GM18511 (cell line): ENCODE results near the gene CLEC18A.
"Not testable (repeated sequence)": the region's sequence is repeated elsewhere in the genome, so short reads cannot be mapped to it uniquely, and the experiment has no call there.

Source experiments
- ATAC-seq: cut with Tn5 transposase; IDR thresholded peaks from one replicate; pipeline ENCODE4 v1.9.1; 2021; ENCODE audit warnings: mild to moderate bottlenecking, moderate library complexity; ENCODE audit not compliant: unreplicated experiment

Gene CLEC18A

GRCh38 chr16:69930117-69930776 lies 20.9 kb upstream of the CLEC18A start:
- ATAC-seq: no peak

DNA sequence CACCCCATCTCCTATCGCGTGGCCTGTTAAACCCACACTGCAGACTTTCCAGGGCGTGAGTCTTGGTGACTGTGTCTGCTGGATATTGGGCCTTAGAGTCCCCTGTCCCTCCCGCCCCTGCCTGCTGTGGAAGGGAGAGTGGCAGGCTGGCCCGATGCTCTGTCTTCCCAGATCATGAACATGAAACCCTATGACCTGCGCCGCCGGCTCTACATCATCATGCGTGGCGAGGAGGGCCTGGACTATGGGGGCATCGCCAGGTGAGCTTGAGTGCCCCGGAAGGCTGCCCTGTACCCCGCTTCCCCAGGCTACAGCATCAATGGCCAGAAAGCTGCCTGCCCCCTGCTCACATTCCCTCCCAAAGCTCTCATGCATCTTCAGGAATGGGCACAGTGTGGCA lies 19.5 kb upstream of the CLEC18A start:
- no peak for ATAC-seq

- ATAC-seq: no peak
Measured at GRCh38 chr16:69932228-69932627, 18.9 kb upstream of the CLEC18A start.

DNA sequence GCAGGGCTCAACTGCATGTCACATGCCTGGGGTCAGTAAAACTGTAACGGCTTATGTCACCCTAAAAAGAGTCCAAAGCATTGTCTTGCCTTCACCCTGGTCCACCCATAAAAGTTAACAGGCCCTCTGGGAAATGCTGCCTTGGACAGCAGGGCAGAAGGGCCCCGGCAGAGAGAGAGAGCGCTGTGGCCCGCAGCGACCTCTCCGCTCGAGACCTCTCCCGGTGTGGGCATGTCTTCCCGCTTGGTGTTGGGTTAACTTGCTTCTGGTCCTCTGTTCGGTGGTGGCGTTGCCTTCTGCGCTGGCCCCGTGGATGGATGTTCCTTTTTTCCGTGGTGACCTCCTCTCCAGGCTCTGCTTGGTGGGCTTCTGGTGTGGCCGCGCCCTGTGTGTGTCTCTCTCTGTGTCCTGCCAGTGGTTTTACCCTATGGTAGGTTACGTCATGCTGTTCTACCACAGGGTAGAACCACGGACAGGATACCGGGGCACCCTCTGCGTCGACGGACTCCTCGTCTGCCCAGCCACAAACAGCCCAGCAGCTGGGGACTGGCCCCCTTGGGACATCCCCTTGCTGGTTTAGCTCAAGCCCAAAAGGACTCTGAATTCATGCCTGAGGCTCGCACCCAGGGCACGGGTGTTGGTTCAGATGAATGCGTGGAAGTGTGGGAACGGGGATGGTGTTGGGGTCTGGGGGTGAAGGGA lies 18.3 kb upstream of the CLEC18A start:
- ATAC-seq: no peak

- no peak for ATAC-seq
Measured at GRCh38 chr16:69934044-69934443, 17.1 kb upstream of the CLEC18A start.

DNA sequence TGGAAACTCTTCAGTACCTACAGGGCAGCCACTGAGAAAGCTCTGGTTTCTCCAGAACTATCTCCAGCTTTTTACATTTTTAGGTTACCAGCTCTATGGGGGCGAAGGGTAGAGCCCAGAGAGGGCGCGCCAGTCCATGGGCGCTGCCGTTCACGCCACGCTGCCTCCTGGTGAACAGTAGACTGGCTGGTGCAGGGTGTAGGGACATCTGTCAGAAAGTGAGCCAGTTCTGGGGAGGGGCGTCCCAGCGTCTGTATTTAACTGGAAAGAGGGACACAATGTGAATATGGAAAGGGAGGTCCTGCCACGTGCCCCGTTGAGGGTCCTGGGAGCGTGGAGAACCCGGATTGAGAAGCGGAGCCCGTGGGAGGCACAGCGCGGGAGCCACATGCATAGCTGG lies 16.4 kb upstream of the CLEC18A start:
- ATAC-seq: no peak

DNA sequence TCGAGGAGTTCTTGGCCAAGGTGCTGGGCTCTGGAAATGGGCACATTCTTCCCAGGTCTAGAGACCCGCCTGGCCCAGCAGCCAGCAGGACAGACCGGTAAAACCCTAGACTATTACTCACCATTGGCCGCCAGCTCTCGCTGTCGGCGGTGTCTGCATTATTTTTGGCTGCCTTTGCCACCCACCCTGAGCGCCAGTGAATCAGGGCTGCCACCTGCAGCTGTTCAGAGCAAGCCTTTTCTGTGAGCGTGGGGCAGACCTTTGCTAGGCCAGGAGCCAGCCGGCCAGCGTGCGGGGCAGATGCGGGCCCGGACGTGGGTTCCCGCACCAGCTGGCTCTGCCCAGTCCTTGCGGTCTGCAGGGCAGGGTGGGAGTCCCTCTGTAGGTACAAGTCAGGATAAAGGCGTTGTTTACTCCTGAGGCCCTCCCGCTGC lies 15.8 kb upstream of the CLEC18A start:
- ATAC-seq: no peak

DNA sequence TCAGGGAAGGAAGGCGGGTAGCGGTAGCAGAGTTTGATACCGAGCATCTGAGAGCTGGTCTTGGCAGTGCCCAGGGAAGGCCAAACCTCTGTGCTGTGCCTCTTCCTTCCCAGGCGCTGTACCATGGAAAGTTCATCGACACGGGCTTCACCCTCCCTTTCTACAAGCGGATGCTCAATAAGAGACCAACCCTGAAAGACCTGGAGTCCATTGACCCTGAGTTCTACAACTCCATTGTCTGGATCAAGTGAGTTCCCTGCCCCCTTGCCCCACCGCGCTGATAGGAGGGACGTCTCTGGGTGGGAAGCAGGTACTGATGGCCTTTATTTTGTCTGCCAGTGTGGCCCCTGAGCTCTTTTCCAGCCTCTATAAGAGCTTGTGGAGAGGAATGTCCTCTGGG lies 15.4 kb upstream of the CLEC18A start:
- ATAC-seq: no peak

DNA sequence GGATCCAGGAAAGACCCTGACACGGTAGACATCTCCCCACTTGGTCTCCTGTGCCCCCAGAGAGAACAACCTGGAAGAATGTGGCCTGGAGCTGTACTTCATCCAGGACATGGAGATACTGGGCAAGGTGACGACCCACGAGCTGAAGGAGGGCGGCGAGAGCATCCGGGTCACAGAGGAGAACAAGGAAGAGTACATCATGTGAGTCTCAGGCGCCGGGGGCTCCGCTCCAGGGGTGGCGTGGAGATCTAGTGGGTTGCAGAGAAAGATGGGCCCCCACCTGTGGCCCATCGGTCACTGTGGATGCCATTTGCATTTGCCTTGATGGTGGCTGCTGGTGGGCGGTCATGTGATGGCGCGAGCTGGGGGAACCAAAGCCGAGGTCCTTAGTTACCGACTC lies 14.9 kb upstream of the CLEC18A start:
- ATAC-seq: no peak

- no peak for ATAC-seq
Measured at GRCh38 chr16:69936751-69937211, 14.4 kb upstream of the CLEC18A start.

- ATAC-seq: no peak
Measured at GRCh38 chr16:69937465-69937951, 13.6 kb upstream of the CLEC18A start.

GRCh38 chr16:69938981-69939820 lies 11.9 kb upstream of the CLEC18A start:
- ATAC-seq: no peak

GRCh38 chr16:69939821-69940585 lies 11.1 kb upstream of the CLEC18A start:
- ATAC-seq: no peak

- no peak for ATAC-seq
Measured at GRCh38 chr16:69940676-69941075, 10.5 kb upstream of the CLEC18A start.

DNA sequence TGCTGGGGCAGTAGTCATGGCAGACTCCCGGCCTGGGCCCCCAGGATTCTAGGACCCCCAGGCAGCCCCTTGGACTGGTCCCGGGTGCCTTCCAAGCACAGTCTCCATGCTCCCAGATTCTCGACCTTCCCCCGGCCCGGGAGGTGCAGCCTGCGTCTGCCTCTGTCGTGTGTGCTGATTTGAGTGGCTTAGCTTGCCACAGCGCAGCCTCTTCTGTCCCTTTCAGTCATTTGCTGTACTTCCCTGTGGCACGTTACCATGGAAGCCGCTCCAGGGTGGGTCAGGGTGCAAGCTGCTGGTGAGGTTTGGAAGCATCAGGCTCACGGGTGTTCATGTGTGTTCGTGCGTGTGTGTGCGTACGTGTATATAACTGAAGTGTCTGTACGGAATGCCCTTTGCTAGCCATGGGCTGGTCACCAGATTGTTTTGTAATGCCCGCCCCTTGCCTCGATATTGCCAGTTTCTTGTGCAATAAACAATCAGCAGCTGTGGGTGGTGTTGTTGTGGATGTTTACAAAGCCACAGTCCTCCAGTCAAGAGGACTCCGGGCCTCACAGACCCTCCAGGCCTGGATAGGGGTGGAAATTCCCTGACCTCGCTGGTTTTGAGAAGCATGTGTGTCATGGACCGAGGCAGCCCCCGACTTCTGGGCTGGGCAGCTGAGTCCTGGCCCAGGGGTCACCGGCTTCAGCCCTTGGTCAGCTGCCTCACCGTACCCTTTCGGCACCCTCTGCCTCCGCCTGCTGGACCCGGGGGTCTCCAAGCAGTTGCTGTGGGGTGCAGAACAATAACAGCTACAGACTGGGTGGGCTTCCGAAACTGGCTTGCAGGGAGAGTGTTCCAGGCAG lies 9.7 kb upstream of the CLEC18A start:
- ATAC-seq: no peak

- no peak for ATAC-seq
Measured at GRCh38 chr16:69942099-69942491, 9.0 kb upstream of the CLEC18A start.

DNA sequence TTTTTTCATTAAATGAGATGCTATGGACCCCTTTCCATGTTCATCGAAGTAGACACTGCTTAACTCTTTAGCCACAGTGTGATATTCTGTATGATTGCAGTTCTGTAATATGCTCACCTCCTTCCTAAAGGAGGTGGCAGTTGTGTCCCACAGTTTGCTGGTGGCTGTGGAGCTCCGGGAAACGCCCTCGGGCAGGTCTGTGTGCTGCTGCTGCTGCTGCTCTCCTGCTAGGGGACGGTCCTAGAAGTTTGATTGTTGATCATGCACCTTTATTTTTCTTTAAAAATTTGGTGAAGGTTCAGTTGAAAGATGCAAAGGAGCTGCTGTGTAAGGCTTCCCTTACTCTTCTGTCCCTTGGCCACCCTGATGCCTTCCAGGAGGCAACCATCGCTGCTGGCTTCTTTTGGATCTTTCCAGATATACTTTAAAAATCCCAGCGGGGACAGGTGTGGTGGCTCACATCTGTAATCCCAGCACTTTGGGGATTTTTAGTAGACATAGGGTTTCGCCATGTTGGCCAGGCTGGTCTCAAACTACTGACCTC lies 8.4 kb upstream of the CLEC18A start:
- no peak for ATAC-seq

DNA sequence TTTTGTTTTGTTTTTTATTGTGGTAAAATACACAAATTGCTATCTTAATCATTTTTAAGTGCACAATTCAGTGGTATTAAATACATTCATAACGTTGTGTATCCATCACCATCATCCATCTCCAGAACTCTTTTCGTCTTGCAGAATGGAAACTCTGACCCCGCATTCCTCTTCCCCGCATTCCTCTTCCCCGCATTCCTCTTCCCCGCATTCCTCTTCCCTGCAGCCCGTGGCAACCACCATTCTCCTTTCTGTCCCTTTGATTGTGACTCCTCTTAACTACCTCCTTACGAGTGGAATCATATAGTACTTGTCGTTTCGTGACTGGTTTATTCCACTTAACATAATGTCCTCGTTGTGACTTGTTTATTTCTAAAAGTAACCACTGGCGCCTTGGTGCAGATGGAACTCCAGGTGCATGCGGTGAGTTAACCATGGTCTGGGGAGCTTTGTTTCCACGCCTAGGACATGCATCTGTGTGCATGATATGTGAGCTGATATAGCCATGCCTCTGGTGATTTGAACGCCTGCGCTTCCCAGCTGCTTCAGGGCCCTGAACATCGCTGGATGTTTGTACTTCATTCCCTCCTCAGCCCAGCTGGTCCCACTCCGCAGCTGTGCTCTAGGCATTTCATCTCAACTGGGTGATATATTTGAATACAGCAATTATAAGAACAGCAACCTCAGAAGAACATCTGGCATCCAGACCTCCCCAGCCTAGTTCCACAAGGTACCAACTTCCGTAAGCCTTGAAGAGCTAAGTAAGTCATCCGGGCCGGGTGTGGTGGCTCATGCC lies 7.7 kb upstream of the CLEC18A start:
- not testable (repeated sequence) for ATAC-seq

DNA sequence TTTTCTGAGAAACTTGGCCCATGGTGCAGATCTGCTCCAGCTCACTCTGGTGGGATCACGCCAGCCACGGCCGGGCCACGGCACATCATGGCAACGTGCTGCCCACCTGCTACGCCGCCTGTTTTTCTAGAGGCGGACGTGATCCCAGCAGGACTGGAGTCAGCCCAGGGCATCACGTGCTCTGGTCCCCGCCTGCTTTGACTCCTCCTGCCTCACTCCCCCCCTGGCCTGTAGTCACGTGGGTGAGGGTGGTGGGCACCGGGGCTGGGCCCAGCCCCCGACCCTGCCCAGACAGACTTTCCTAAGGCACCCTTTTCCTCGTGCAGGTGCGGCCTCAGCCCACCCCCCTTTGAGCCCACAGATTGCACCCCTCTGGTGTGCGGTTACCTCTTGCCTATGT lies 723 bp upstream of the CLEC18A start:
- not testable (repeated sequence) for ATAC-seq
